T-cell (primary cell): ENCODE results near the gene SMTNL1. TPM values are rescaled to one million over a fixed set of nuclear protein-coding genes. Genes with fewer than 3 reads are reported as not detected.

ENCODE experiments used
- ATAC-seq, 4 experiments: fragments of 200-7000 bp in 3 of 4; fragments of 150-1000 bp in 1 of 4; cut with Tn5 transposase; replicated peaks in 1 of 4; 1 replicate in 3 of 4; 2 replicates in 1 of 4; pipeline ENCODE4 v1.10.0; 2021; ENCODE audit warnings: moderate library complexity in 3 of 4, mild to moderate bottlenecking in 2 of 4, moderate number of reproducible peaks in 1 of 4
- CTCF ChIA-PET, 2 donors: fragments of 300-600 bp; sonication (Branson Sonifier 250); formaldehyde crosslinking; loops; one replicate each; lab custom pipeline; 2022; ENCODE audit warnings: antibody characterized with exemption in 2 of 2; lab: Charles Lee
- POLR2A ChIA-PET, 2 donors: fragments of 300-600 bp; sonication (Branson Sonifier 250); formaldehyde crosslinking; loops; one replicate each; lab custom pipeline; 2022; ENCODE audit warnings: antibody characterized with exemption in 2 of 2; lab: Charles Lee
- DNase-seq, 35 experiments: peaks; one replicate each; pipeline versions ENCODE4 v3.0.0 to v3.0.0-alpha.2; 2013 to 2023
- H3K27ac ChIP-seq: one replicate; pipeline ENCODE4 v1.5.1; 2013; ENCODE audit warnings: low read length
- H3K27me3 ChIP-seq, 2 experiments: replicated peaks in 1 of 2; 1 replicate in 1 of 2; 2 replicates in 1 of 2; pipeline versions ENCODE4 v1.6.1 to v1.7.0; 2013; ENCODE audit warnings: low read length in 1 of 2, mixed read lengths in 1 of 2; ENCODE audit not compliant: control insufficient read depth in 2 of 2, insufficient read depth in 2 of 2; ENCODE audit errors: extremely low read depth in 1 of 2
- H3K36me3 ChIP-seq, 2 donors: 1 replicate in 1 of 2; 2 replicates in 1 of 2; pipeline versions ENCODE4 v1.6.1 to v1.7.0; 2013; ENCODE audit warnings: low read length in 1 of 2; ENCODE audit not compliant: control insufficient read depth in 2 of 2, insufficient read depth in 1 of 2; ENCODE audit errors: extremely low read depth in 1 of 2
- H3K4me1 ChIP-seq, 2 experiments: 1 replicate in 1 of 2; 2 replicates in 1 of 2; pipeline versions ENCODE4 v1.6.1 to v1.7.0; 2013; ENCODE audit warnings: low read length in 2 of 2, mixed read lengths in 1 of 2; ENCODE audit not compliant: insufficient read depth in 2 of 2, control insufficient read depth in 1 of 2; ENCODE audit errors: extremely low read depth in 1 of 2
- H3K4me3 ChIP-seq, 2 donors: 1 replicate in 1 of 2; 2 replicates in 1 of 2; pipeline versions ENCODE4 v1.5.1 to v1.7.0; 2013; ENCODE audit warnings: mild to moderate bottlenecking in 2 of 2, low read length in 1 of 2, moderate library complexity in 1 of 2; ENCODE audit not compliant: control insufficient read depth in 1 of 2; ENCODE audit errors: extremely low read depth in 1 of 2
- H3K9me3 ChIP-seq: 2 replicates; pipeline ENCODE4 v1.7.0; 2013
- H3K27ac Mint-ChIP-seq, 2 donors: one replicate each; pipeline ENCODE4 v1.8.0; 2020 to 2021; ENCODE audit warnings: mild to moderate bottlenecking in 2 of 2, mixed read lengths in 2 of 2
- H3K27me3 Mint-ChIP-seq, 2 donors: one replicate each; pipeline ENCODE4 v1.8.0; 2021 to 2022; ENCODE audit warnings: mixed read lengths in 2 of 2
- H3K36me3 Mint-ChIP-seq: one replicate; pipeline ENCODE4 v1.8.0; 2021; ENCODE audit warnings: mixed read lengths
- H3K4me1 Mint-ChIP-seq, 3 donors: one replicate each; pipeline ENCODE4 v1.8.0; 2020 to 2022; ENCODE audit warnings: mixed read lengths in 3 of 3, mild to moderate bottlenecking in 1 of 3
- H3K4me3 Mint-ChIP-seq, 3 donors: one replicate each; pipeline ENCODE4 v1.8.0; 2020 to 2022; ENCODE audit warnings: mild to moderate bottlenecking in 3 of 3, mixed read lengths in 3 of 3, moderate library complexity in 3 of 3
- H3K9me3 Mint-ChIP-seq, 3 donors: one replicate each; pipeline ENCODE4 v1.8.0; 2020 to 2022; ENCODE audit warnings: mixed read lengths in 3 of 3
- WGBS: methylation state at CpG from one replicate; pipeline ENCODE4 v1.1.5; 2013; ENCODE audit warnings: missing lambda C conversion rate; ENCODE audit not compliant: insufficient coverage; 5-methylcytosine and 5-hydroxymethylcytosine counted together
- total RNA-seq, 35 experiments: library from RNA in 6 of 35; stranded (reverse) in 6 of 35; fragments of 120-200 nt in 1 of 35; gene quantifications; one replicate each; pipeline versions ENCODE4 v1.2.1 to v1.2.4 and lab custom pipeline; 2013 to 2026

The SMTNL1 gene
- total RNA-seq, 5 donors from 2014 or later (not counting 1 experiment from before 2014, with no cell fraction given), result not detected

- peaks cover 0 to 4% of the 10 kb centered on the region in 2 experiments for H3K27me3 ChIP-seq
- ATAC-seq, result no peak
- H3K4me3 ChIP-seq, result no peak overlapping the region
- WGBS, result 70% methylated on average over 3 of the region's 4 CpGs
- no peak for DNase-seq
- H3K27me3 Mint-ChIP-seq, result peaks cover 0 to 6% of the 10 kb centered on the region in 2 donors
- POLR2A ChIA-PET, result no interaction called here
- H3K27ac Mint-ChIP-seq, result no peak overlapping the region
- CTCF ChIA-PET, result no interaction called here
- no peaks in the 10 kb centered on the region for H3K9me3 Mint-ChIP-seq
- H3K4me1 Mint-ChIP-seq, result peaks cover 8 to 13% (median 11%) of the 10 kb centered on the region in 3 donors
- no peaks in the 10 kb centered on the region for H3K36me3 ChIP-seq
- H3K4me3 Mint-ChIP-seq, result no peak overlapping the region
- no peaks in the 10 kb centered on the region for H3K9me3 ChIP-seq
- H3K36me3 Mint-ChIP-seq, result no peaks in the 10 kb centered on the region
- peaks cover 5% of the 10 kb centered on the region in 2 experiments for H3K4me1 ChIP-seq
- no peak overlapping the region for H3K27ac ChIP-seq
These were observed 36.7 kb downstream of the SMTNL1 start for GRCh38 chr11:57574061-57574460.

- no peaks in the 10 kb centered on the region for H3K27me3 Mint-ChIP-seq
- Histone ChIP-seq H3K27ac (no peak overlapping the region), H3K36me3 (no peaks in the 10 kb centered on the region), H3K9me3 (no peaks in the 10 kb centered on the region), H3K27me3 (peaks cover 0 to 5% of the 10 kb centered on the region in 2 experiments), H3K4me3 (no peak overlapping the region), H3K4me1 (peaks cover 0 to 2% of the 10 kb centered on the region in 2 experiments)
- no peak for ATAC-seq
- no peak overlapping the region for H3K27ac Mint-ChIP-seq
- 91% methylated on average over 6 of the region's 9 CpGs for WGBS
- CTCF ChIA-PET, result no interaction called here
- no peaks in the 10 kb centered on the region for H3K36me3 Mint-ChIP-seq
- H3K4me3 Mint-ChIP-seq, result no peak overlapping the region
- POLR2A ChIA-PET, result no interaction called here
- DNase-seq, result no peak
- no peaks in the 10 kb centered on the region for H3K9me3 Mint-ChIP-seq
- H3K4me1 Mint-ChIP-seq, result peaks cover 4 to 19% (median 4%) of the 10 kb centered on the region in 3 donors
These were observed 46.9 kb downstream of the SMTNL1 start for GRCh38 chr11:57584341-57584740.

- Mint-ChIP-seq H3K36me3 (no peaks in the 10 kb centered on the region), H3K27ac (no peak overlapping the region), H3K27me3 (peaks cover 0 to 2% of the 10 kb centered on the region in 2 donors), H3K9me3 (no peaks in the 10 kb centered on the region), H3K4me3 (no peak overlapping the region), H3K4me1 (peaks cover 4 to 19% (median 4%) of the 10 kb centered on the region in 3 donors)
- peaks cover 0 to 2% of the 10 kb centered on the region in 2 experiments for H3K4me1 ChIP-seq
- ChIA-PET CTCF (no interaction called here), POLR2A (no interaction called here)
- ATAC-seq (no peak), DNase-seq (no peak)
- H3K9me3 ChIP-seq, result no peaks in the 10 kb centered on the region
- H3K27ac ChIP-seq, result no peak overlapping the region
- H3K36me3 ChIP-seq, result no peaks in the 10 kb centered on the region
- no peak overlapping the region for H3K4me3 ChIP-seq
- H3K27me3 ChIP-seq, result peaks cover 0 to 5% of the 10 kb centered on the region in 2 experiments
These were observed 47.9 kb downstream of the SMTNL1 start for GRCh38 chr11:57585301-57585700.

GRCh38 chr11:57586711-57587245 is 49.4 kb downstream of the SMTNL1 start:
- Histone ChIP-seq H3K27me3 (peaks cover 0 to 5% of the 10 kb centered on the region in 2 experiments), H3K4me3 (no peak overlapping the region), H3K4me1 (peaks cover 0 to 2% of the 10 kb centered on the region in 2 experiments), H3K27ac (no peak overlapping the region), H3K36me3 (no peaks in the 10 kb centered on the region), H3K9me3 (no peaks in the 10 kb centered on the region)
- ChIA-PET CTCF (no interaction called here), POLR2A (interaction anchor here in 1 of 2 donors (0.7 kb wide), 1 partner anchor 938 kb away, joined by 5 read pairs; no protein-coding TSS in a partner anchor)
- H3K36me3 Mint-ChIP-seq, result no peaks in the 10 kb centered on the region
- ATAC-seq, result no peak
- DNase-seq, result no peak
- WGBS, result no CpG with 5 or more reads among the region's 2 CpGs
- no peak overlapping the region for H3K4me3 Mint-ChIP-seq
- no peaks in the 10 kb centered on the region for H3K9me3 Mint-ChIP-seq
- no peak overlapping the region for H3K27ac Mint-ChIP-seq
- H3K27me3 Mint-ChIP-seq, result peaks cover 2 to 4% of the 10 kb centered on the region in 2 donors
- H3K4me1 Mint-ChIP-seq, result peaks cover 4 to 19% (median 4%) of the 10 kb centered on the region in 3 donors

- Mint-ChIP-seq H3K4me3 (no peak overlapping the region), H3K27me3 (peaks cover 2 to 7% of the 10 kb centered on the region in 2 donors), H3K9me3 (no peaks in the 10 kb centered on the region), H3K27ac (no peak overlapping the region), H3K4me1 (peaks cover 4 to 19% (median 4%) of the 10 kb centered on the region in 3 donors), H3K36me3 (no peaks in the 10 kb centered on the region)
- ATAC-seq (no peak), DNase-seq (no peak)
- POLR2A ChIA-PET, result no interaction called here
- Histone ChIP-seq H3K36me3 (no peaks in the 10 kb centered on the region), H3K27ac (no peak overlapping the region), H3K4me1 (peaks cover 0 to 2% of the 10 kb centered on the region in 2 experiments), H3K9me3 (no peaks in the 10 kb centered on the region), H3K27me3 (peaks cover 0 to 5% of the 10 kb centered on the region in 2 experiments), H3K4me3 (no peak overlapping the region)
- CTCF ChIA-PET, result interaction anchor here (0.6 to 0.8 kb wide), 3 partner anchors 8 to 24 kb away, joined by 3 to 4 read pairs (median 3); no protein-coding TSS in a partner anchor
- 80% methylated on average over 1 of the region's 3 CpGs for WGBS
These were observed 50.8 kb downstream of the SMTNL1 start for GRCh38 chr11:57588046-57588710.

- H3K4me3 Mint-ChIP-seq, result no peak overlapping the region
- H3K4me1 Mint-ChIP-seq, result peaks cover 0 to 7% (median 3%) of the 10 kb centered on the region in 3 donors
- no peak overlapping the region for H3K27ac Mint-ChIP-seq
- H3K9me3 Mint-ChIP-seq, result no peaks in the 10 kb centered on the region
- ChIA-PET CTCF (interaction anchor here (0.6 to 0.9 kb wide), 2 partner anchors 8 to 45 kb away, joined by 3 to 7 read pairs; no protein-coding TSS in a partner anchor), POLR2A (interaction anchor here in 1 of 2 donors (0.6 kb wide), 1 partner anchor 138 kb away, joined by 12 read pairs; no protein-coding TSS in a partner anchor)
- no peak overlapping the region for H3K4me3 ChIP-seq
- no peaks in the 10 kb centered on the region for H3K36me3 ChIP-seq
- H3K27me3 ChIP-seq, result peaks cover 0 to 28% of the 10 kb centered on the region in 2 experiments
- no peak for DNase-seq
- H3K27me3 Mint-ChIP-seq, result peaks cover 28 to 42% of the 10 kb centered on the region in 2 donors
- no peak overlapping the region for H3K27ac ChIP-seq
- peaks cover 0 to 6% of the 10 kb centered on the region in 2 experiments for H3K4me1 ChIP-seq
- ATAC-seq, result no peak
- H3K9me3 ChIP-seq, result no peaks in the 10 kb centered on the region
- 71% methylated on average over 3 of the region's 5 CpGs for WGBS
- H3K36me3 Mint-ChIP-seq, result no peaks in the 10 kb centered on the region
These were observed 59.0 kb downstream of the SMTNL1 start for GRCh38 chr11:57596266-57596885.
